Measurements from ENCODE around the gene EPHA3.

EPHA3 gene

DNA sequence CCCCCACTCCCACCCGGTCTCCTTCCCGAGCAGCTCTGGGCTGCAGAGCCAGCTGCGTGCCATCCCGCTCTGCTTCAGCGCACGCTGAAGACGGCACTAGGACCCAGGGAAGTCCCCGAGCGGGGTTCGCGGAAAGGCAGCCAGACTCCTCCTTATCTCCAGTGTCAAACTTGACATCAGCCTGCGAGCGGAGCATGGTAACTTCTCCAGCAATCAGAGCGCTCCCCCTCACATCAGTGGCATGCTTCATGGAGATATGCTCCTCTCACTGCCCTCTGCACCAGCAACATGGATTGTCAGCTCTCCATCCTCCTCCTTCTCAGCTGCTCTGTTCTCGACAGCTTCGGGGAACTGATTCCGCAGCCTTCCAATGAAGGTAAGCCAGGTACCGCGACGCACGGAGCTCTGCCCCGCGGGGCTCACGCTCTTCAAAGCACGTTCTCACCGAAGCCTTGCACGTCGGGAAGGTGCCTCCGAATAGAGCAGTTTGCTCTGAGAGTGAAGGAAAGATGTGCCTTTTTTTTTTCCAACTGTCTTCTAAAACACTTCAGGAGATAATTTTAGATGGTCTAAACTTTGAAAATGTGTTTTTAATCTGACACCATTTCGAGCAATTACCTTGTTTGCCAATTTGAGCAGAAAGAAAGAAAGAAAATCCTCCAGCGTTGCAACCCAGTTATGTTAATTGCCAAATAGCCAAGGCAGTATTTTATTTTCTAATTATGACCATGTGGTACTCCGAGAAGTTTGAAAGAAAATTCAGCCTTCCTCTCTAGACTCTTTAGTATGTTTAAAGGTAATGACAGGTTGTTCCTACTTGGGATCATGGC lies at the start of gene EPHA3:
EPHA3 (plus strand) TSS at position 161 of the 830 bp plus-strand sequence; CDS start at position 289, 128 bp downstream.
- DNase-seq, result peak; percentile 62

DNA sequence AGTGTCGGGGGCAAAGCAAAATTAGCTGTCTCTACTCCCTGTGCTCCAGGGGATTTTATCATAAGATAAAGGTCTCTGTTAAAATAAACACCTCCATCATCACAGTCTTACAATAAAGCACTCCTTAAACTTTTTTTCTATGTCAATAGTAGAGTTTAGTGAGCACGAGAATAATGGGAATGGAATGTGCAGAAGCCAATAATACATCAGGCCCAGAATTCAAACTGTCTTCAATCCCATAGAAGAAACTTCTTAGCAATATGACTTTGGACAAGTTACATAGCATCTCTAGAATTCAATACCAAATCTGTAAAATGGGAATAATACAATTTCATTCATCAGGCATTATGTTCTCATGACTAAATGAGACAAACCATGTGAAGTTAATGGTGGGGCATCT lies 49.0 kb upstream of the EPHA3 start:
- no peak for DNase-seq

GRCh38 chr3:89059211-89059925 lies 48.1 kb upstream of the EPHA3 start:
- no peak for DNase-seq

DNA sequence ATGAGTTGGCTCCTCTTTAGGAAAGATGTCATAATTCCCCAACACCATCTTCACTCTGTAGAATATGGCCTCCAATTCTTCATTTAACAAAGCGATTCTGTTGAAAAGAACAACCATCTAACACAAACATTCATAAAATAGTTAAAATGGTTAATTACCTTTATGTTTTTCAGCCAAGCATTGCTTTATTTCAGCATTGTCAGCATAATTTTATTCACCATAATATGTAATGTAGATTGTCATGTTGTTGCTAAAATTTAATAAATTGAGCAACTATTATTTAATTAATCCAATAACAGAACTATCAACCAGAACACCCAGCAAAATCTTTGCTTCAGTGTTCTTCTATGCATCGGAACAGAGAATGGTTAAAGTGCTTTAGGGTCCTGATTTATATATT lies 46.2 kb upstream of the EPHA3 start:
- no peak for DNase-seq

DNA sequence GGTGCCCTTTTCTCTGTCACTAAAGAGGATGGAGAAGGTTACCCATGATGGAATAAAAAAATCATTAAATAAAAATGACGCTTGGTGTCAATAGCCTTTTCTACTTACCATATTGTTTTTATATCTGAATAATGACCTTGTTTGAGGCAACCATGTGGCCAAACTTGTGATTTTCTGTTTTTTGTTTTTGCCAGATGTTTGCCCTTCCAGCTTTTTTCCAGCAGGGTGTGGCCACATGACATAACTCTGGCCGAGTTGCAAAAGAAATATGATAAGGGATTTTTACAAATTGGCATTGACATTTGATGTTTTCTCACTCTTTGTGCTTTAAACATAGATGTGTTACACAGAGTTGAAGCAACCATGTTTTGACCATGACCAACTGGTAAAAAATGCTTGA lies 39.7 kb upstream of the EPHA3 start:
- DNase-seq, result no peak

DNA sequence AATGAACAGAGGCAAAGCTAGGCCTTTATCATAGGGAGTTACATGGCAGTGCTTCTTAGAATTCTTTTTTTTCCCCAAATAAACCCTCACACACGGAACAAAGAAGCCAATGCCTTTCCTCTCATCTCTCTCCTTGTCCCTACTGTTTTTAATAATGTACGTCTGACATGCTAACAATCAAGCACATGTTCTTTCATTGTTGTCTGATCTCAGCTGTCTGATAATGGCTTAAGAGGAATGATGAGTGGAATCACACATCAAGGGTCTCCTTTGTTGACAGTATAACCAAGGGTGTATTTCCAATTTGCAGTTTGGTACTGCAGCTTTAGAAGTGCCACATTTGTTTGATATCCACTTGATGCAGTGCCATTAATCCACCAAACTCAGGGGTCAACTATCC lies 34.8 kb upstream of the EPHA3 start:
- DNase-seq, result no peak

- DNase-seq, result no peak
Observed at GRCh38 chr3:89079944-89080343, 27.5 kb upstream of the EPHA3 start.

- DNase-seq, result no peak
Observed at GRCh38 chr3:89087851-89088250, 19.6 kb upstream of the EPHA3 start.

DNA sequence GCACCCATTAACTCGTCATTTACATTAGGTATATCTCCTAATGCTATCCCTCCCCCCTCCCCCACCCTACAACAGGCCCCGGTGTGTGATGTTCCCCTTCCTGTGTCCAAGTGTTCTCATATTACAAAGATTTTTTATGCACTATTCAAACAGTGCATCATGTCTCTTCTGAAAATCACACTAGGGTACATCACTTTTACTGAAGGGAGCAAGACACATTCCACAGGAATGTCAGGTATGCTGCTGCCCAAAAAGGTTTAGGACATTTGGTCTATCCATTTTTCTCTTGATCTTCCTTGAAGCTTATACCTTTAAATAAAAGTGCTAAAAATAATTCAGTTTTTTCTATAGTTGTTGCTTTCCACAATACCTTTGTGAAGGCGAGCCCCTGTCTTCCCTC lies 9.2 kb upstream of the EPHA3 start:
- DNase-seq, result no peak

- DNase-seq, result no peak
Observed at GRCh38 chr3:89098964-89099585, 8.3 kb upstream of the EPHA3 start.

DNA sequence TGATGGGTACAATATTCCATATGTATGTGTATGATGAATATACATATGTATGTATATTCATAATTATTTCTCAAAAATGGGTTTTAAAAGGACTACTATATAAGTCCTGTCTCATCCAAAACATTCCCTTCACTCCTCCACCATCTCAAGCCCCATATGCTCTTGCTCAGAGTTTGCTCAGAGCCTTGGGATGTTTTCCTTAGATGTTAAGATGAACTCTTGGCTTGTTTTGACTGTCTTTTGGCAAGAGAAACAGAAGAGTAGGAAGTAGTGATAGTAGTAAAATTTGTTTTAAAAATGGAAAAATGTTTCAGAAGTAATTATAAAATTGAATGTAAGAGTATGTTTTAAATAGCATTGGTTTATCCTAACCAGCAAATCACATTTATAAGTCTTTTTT lies 6.2 kb upstream of the EPHA3 start:
- DNase-seq, result no peak

DNA sequence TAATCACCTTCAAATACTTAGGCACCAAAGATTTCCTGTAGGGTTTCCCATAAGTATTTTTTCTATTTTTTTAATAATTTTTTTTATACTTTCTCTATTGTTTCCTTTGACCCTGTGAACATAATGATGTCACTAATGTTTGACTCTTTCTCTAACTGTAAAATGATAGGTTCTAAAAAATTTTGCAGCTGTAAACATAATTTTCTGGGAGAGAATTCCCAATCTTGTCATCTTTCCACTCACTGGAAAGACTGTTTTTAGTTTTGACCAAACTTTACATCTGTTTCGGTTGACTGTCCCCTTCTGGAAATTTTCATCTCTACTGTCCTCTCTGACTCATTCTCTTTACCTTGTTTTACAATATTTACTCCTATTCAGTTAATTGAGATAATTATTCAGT lies 5.5 kb upstream of the EPHA3 start:
- no peak for DNase-seq

- DNase-seq, result no peak
Observed at GRCh38 chr3:89104499-89104898, 2.9 kb upstream of the EPHA3 start.

DNA sequence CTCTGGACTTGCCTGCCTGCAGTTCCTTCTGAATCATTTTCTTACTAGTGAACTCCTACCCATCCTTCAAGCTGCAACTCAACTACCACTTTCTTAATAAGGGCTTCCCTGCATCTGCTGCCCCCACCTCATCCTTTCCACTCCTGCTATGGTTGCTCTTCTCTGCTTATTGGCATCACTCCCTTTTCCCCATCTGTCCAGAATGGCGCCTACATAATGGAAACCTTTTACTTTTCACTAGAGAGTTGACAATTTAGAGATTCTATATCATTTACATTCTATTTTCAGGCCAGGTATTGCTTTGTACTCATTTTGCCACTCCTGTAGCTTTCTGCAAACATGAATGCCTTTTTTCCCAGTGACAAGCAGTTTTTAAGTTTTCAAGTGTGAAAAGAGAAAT lies 1.9 kb upstream of the EPHA3 start:
- DNase-seq, result no peak

- no peak for DNase-seq
Observed at GRCh38 chr3:89108291-89108550, 800 bp downstream of the EPHA3 start.

DNA sequence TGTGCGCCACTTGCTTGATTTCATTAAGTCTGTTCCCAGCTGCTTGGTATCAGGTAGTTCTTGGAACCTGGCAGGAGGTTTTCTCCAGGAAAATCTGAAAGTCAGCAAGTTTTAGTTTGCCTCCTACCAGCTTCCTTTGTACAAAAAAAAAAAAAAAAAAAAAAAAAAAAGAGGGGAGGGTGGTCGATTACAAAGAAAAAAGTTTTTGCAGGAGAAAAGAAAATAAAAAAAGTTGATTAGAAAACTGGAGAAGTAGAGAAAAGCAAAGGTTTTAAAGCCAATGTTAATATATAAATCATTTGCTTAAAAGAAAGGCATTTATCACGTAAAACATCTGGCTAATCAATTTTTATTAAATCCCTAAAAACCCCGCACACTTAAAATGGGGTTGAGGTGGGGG lies 5.9 kb downstream of the EPHA3 start:
- no peak for DNase-seq

DNA sequence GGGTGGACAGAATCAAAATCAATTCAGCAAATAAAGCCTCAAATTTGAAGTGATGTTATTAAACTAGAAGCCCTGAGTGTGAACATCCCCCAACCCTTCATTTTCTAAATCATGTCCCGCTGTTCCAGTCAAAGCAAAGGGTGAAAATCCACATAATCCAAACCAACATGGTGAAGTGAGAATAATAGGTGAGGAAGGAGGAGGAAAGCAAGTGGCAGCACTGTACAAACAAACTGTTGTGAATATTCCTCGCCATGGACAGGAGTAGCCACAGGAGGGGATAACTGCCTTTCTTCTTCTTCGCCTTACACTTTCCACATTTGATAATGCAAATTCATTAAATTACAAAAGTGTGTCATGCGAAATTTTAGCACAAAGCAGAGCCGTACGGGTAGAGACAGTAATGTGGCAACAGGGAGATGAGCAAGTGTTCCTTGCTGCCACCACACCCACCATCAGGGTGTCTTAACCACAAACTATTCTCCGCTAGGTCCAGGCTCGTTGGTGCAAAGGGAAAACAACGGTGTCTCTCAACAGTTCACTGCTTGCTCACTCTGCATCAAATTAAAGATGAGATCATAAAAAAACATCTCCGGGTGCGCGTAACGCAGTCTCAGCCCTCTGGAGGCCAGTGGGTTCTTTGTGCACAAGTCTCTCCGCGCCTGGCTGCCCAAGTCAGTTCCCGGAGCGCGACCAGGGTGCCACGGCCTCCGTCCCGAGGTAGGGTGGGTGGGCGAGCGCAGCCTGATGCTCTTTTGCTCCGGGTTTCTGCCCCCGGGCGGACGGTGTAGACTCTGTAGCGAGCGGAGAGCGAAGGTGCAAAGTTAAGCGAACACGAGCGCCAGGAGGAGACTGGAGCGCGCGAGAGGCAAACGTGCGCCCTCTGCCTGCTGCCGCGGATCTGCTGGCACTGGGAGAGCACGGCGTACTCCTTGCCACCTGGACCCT lies 6.7 kb downstream of the EPHA3 start:
- DNase-seq, result no peak

GRCh38 chr3:89114841-89115223 lies 7.4 kb downstream of the EPHA3 start:
- no peak for DNase-seq

- no peak for DNase-seq
Observed at GRCh38 chr3:89116476-89116875, 9.1 kb downstream of the EPHA3 start.

DNA sequence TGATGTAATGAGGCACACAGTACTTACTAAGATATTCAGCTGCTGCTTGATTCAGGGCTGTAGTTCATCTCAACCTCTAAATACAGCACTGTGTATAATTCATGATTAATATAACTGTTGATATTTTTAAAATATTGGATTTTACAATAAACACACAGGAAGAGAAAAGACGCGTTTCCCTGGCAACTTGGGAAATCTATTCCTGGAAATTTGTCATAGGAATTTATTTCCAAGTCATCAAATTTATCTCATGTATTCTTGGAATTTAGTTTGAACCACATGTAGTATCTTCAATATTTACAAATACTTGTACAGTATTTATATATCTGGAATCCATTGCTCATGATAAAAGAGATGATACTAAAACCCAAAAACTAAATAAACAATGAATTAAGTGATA lies 30.6 kb downstream of the EPHA3 start:
- DNase-seq, result no peak

DNA sequence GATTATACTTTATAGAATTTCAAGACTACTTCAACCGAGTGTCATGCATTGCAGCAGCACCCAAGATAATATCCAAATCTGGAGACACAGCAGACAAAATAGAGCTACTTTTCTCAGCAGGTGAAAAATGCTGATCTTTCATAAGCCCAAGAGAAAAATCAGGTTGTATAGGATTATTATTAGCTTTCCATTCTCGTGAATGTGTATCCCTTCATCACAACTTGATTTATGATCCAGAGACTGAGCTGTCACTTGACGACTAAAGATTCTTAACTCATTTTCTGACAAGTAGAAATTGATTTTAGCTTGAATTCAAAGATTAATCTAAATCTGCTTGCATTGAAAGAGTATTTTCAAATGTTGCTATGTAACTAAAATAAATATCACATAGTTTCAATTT lies 32.4 kb downstream of the EPHA3 start:
- DNase-seq, result no peak

DNA sequence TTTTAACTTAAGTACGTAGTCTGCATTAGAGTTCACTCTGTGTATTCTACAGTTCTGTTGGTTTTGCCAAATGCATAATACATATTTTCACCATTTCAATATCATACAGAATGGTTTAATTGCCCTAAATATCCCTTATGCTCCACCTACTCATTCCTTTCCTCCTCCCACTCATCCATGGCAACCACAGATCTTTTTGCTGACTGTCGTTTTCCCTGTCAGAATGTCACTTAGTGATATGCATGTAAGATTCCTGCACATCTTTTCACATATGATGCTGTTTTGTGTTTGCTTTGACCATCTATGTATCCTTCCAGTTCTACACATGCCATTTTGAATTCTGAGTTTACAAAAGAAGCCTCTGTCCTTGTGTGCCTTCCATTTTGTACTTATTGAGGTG lies 36.7 kb downstream of the EPHA3 start:
- no peak for DNase-seq

- no peak for DNase-seq
Observed at GRCh38 chr3:89145995-89146394, 38.6 kb downstream of the EPHA3 start.

Measured in activated CD8-positive, alpha-beta memory T cell treated with anti-CD3 and anti-CD28 coated beads for 24 hours (primary cell).